Brain pericyte (primary cell): ENCODE data around the gene NELL1.

Source experiments
- DNase-seq: peaks from one replicate; pipeline ENCODE4 v3.0.0-alpha.2; 2012; ENCODE audit warnings: low read depth, low spot score

Gene NELL1

DNA sequence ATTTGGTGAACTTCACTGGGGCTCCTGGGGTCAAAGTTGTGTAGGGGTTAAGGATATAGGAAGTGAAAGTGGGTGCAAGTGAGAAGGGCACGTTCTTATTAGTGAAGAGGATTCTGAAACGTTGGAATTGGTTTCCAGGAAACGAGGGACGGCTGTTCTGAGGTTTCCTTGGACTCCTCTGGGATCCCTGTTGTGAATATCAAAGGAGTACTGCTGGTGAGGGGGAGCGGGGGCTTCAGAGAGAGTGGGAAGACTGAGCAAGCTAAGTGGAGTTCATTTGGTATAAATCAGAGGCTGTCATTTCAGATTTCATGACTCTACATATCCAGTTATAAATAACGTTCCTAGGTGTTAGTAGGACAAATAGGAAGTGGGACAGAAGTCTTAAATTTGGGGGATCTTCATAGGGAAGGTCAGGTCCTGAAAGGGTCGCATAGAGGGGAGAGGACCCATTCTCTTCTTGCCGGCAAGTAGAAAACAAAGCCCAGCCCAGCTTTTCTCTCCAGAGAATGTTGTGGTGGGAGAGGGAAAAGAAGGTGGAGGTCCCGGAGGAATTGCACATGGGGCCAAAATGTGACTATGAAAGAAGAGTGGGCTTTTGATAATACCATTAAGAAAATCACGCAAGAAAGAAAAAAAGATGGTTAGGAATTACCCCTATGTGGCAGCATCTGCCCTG lies 1.1 kb upstream of the NELL1 start:
- no peak for DNase-seq

DNA sequence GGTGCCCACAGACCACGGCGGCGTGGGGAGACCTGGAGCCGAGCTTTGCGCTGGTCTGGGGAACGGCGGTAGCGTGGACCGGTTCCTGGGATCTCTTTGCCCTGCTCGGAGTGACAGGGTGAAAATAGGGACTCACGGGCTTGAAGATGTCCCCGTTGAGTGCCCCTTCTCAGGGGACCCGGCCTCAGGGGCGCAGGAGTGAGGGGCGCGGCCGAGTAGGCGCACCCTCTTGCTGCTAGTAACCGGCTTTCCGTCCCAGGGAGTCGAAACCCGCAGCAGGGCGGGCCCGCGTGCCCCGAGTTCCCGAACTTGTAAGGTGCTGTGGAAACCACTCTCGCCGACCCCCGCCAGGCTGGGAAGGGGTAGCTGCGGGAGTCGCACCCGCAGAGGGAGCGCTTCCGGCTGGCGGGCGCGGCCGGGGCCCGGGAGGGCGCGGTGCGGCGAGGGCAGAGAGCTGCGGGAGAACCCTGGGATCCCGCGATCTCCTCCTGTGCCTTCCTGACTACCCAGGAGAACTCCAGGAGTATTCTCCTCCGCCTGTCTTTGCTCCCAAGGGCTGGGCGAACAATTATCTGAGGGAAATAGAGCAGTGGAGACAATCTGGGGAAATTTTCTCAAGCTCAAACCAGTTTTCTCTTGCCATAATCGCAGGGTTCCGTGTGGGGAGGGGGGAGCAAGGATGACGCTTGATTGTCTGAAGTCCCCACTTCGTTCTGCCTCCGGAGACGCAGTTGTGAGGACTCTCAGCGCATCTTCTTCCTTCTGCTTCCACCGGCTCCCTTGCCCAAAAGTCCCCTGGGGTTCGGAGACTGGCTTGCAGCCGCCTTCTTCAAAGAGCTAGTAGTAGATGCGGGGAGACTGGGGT lies 666 bp downstream of the NELL1 start:
- DNase-seq: no peak

DNA sequence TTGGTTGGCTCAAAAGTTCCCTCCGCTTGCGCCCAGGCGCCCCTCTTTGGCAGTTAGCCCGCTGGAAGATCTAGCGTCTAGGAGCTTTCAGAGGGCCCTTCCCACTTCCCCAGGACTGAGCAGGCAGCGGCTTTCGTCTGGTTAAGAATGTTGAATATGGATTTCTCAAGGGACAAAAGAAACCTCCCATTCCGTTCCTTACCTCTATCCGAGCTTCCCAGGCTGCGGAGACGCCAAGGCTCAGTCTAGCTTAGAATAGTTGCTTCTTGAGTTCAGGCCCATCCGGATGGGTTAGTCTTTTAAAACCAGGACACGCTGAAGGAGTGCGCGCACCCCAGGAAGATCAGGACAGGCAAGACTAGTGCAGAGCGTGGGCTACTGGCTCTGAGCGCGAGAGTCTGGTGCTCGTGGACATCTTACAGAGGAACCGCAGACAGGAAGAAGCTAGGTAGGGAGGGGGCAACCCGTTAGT lies 1.6 kb downstream of the NELL1 start:
- no peak for DNase-seq

DNA sequence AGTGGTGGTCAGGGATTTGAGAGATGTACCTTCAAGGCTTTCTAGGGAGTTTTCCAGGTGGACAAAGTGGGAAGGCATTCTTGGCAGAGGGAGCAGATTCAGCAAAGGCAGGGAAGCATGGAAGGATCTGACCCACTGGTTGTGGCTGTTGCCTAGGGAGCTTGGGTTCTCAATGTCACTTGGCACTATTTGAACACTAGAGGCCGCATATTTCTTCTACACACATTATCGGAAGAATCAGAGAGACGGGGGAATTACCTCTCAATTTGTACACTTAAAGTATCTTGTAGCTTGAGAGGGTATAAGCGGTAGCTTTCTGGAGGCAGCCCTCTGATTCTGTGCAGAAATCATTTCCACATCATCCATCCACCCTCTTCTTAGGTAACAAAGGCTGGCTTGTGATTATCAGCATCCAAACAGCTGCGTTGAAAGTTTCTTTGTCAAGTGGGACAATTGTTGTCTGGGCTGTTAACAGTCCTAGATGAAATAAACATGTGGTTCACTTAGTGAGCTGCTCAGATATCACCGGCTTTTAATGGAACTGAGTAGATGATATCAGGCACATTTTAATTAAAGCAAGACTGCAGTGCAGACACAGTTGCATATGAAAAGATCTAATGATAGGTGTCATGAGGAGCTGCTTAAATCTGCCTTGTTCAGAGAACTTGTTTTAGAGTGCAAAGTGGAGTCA lies 2.6 kb downstream of the NELL1 start:
- DNase-seq: no peak

DNA sequence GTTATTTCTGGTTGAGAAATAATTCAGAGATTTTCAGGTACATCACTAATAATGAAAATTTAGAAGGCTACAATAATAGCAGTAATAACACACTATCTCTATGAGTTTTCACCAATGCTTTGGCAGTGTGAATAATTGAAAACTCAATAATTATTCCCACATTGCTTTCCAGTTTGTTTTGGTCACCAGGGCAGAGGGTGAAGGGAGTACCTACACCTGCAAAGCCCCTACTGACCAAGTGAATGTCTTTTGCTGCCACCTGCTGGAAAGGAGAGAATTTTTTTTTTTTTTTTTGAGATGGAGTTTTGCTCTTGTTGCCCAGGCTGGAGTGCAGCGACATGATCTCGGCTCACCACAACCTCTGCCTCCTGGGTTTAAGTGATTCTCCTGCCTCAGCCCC lies 3.2 kb downstream of the NELL1 start:
- no peak for DNase-seq

DNA sequence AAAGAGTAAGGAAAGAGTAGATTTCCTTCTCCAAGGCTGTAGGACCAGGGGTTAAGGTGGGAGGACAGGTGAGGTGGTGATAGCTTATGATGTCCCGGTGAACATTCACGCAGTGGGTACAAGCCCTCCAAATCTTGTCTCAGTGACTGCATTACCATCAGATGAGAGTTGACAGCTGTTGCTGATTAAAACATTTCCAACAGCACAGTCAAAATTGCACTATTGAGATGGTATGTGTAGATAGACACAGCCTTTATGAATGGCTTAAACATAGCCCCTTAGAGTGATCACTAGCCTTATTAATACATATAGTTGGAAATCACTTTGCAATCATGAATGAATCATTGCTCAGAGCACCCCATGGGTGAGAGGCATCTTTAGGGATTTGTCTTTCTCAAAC lies 7.3 kb downstream of the NELL1 start:
- no peak for DNase-seq

DNA sequence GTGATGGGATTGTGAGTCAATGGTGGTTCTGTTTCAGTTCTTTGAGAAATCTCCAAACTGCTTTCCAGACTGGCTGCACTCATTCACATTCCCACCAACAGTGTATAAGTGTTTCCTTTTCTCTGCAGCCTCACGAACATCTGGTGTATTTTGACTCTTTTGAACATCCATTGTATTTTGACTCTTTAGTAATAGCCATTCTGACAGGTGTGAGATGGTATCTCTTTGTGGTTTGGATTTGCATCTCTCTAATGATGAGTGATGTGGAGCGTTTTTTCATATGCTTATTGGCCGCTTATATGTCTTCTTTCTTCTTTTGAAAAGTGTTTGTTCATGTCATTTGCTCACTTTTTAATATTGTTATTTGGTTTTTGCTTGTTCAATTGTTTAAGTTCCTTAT lies 19.4 kb downstream of the NELL1 start:
- DNase-seq: no peak

DNA sequence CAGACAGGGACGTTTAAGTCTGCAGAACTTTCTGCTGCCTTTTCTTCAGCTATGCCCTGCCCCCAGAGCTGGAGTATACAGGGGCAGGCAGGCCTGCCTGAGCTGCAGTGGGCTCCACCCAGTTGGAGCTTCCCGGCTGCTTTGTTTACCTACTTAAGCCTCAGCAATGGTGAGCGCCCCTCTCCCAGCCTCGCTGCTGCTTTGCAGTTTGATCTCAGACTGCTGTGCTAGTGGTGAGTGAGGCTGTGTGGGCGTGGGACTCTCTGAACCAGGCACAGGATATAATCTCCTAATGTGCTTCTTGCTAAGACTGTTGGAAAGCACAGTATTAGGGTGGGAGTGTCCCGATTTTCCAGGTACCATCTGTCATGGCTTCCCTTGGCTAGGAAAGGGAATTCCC lies 38.5 kb downstream of the NELL1 start:
- DNase-seq: no peak

DNA sequence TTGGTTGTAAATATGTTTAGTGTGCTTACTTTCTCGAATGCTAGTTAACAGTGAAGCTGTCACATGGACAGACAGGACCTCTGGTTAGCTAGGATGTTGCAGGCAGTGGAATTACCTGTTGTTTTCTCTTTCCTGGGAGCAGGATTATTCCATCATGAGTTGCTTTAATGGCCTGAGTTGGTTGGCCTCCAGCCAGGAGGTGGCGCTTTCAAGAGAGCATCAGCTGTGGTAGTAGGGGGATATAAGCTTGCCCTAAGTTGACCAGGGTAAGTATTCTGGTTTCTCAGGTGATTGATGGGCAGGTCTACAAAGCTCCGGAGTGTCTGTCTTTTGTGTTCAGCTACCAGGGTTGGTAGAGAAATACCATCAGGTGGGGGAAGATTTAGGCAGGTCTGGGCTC lies 43.5 kb downstream of the NELL1 start:
- DNase-seq: no peak

DNA sequence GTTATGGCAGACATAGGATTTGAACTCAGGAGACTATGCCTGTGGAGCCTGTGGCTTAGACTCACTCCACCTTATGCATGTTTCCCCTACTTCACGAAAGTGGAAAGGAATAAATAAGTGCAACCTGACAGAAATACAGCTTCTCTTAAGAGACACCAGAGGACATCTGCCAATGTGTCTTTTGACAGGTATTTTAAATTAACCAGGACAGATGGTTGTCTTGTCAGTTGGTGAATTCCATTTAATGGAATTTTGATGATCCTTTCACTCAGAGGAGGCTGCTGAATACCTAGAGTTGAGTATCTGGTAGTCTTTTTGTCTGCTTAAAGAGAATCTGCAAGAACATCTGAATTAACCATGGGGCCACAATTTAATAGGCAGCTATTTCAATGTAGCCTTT lies 46.1 kb downstream of the NELL1 start:
- no peak for DNase-seq

DNA sequence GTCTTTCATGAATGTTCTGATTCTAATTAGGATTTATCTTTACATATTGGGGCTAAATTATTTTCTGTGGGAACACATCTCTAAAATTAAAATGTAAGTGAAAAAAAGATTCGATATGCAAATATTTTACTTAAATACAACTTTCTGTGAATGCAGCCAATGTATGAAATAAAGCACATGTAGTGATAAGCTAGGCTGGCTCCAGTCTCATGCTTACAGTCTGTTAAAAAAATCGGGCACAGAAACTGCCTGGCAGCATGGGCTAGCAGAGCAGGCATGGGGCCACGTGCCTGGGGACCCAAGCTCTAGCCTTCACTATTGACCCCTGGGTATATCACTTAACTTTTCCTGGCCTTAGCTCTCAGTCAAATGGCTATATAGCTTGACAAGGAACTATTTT lies 46.5 kb downstream of the NELL1 start:
- DNase-seq: no peak

DNA sequence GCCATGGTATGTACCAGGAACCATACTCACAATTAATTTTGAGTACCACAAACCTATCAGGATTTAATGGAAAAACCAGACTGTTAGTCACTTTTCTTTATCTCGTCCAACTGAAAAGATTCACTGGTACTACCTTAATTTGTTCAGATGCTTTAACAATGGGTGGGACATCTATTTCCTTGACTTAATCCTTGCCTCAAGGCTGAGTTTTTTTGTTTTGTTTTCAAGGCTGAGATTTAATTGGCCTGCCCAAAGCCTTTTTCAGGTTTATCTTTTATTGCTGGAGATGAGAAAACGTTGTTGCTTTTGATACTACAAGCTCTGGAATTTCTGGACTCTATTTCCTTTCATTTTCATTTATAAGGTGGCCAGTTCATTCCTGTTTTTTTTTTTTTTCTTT lies 50.4 kb downstream of the NELL1 start:
- no peak for DNase-seq

DNA sequence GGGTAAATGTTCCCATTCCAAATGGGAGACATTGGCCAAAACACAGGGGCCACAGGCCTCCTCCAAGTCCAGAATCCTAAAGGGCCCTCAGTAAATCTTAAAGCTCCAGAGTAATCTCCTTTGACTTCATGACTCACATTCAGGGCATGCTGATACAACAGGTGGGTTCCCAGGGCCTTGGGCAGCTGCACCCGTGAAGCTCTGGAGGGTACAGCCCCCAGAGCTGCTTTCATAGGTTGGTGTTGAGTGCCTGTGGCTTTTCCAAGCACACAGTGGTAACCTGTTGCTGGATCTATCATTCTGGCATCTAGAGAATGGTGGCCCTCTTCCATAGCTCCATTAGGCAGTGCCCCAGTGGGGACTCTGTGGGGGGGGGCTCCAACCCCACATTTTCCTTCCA lies 54.0 kb downstream of the NELL1 start:
- no peak for DNase-seq

DNA sequence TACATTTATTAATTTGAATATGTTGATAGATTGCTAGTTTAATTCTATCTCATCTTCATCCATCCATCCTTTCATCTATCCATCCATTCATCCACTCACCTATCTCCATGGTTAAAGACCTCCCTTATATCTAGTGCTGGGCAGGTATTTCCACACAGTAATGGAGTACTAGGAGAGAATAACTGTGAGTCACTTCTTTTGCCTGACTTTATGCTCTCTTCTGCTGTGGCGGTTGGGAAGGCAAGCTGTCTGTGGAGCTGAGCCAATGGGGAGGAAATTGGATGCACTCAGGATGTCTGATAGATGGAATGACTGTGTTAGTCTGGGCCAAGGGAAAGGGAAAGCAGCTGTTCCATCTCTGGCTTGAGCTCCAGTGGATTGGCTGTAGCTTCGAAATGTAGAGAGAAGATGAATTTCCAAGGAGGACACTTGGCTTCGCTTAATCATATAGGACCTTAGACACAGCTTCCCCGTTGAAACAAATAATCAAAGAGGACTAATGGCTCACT lies 60.3 kb downstream of the NELL1 start:
- no peak for DNase-seq

DNA sequence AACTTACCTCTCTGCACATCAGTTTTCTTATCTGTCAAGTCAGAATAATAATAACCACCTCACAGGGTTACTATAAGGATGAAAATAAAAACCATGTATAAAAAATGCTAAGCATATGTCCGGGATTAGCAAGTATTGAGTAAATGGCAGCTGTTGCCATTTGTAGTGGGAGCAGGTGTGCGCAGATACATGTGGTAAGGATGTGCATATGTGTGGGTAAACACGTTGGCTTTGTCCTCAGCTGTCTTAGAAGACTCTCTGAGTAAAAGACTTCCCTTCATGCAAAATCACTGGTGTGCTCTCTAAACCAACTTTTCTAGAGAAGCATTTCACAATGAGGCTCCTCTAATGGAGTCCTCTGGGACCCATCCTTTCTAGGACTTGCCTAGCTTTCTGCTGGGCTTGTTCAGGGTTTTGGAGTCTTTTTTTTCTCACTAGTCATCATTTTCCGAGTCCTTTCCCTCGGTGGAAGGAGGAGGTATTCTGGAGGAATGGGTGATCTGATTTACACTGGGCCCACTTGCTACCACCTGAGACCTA lies 62.4 kb downstream of the NELL1 start:
- DNase-seq: no peak

DNA sequence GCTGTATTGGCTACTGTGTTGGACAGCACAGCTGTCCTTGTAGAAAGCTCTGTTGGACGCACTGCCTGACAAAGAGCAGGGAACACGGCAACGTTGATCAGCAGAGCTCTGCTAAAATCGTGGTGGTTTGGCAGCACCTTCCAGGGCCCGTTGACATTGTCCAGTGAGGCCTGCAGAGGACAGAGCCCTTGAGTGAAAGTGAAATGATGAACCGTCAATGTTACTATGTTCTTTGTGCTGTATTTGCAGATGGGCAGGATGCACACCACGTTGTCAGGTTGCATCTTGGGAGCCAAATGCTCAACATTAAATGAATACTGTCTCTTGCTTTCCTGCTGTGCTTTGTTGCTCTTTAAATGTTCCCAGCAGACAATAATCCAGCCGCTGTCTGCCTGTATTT lies 69.7 kb downstream of the NELL1 start:
- no peak for DNase-seq

DNA sequence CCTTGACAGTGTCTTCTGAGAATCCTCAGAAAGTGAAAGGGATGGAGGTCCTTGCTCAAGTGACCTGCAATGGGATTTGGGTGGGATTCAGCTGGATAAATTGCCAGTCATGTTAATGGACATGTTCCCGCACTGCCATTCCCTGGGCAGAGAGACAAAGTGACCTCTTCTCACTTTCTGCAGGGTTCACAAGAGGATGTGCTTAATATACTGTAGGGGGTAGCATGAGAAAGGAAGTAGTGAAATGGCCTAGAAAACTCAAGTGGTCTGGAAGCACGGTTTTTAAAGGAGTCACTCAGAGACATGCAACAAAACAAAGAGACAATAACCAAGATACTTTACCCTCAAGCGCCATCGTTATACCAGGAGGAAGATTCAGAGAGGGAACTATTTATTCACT lies 70.2 kb downstream of the NELL1 start:
- no peak for DNase-seq

DNA sequence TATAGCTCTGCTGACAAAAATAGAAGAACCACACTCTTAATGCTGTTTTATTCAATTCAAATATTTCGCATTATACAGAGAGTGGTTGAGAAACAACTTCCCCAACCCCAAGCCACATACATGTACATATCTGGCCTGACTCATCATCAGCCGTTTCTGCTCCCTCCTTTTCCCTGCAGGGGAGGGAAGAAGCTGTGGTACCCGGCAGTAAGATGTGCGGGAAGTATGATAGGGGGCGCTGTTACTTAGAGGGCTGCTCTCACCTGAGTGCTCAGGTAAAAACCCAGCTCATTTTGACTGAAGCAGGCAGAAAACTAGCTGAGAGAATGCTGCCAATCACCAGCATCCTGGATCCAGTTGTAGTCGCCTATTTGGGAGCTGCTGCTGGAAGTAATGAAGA lies 85.5 kb downstream of the NELL1 start:
- DNase-seq: no peak

DNA sequence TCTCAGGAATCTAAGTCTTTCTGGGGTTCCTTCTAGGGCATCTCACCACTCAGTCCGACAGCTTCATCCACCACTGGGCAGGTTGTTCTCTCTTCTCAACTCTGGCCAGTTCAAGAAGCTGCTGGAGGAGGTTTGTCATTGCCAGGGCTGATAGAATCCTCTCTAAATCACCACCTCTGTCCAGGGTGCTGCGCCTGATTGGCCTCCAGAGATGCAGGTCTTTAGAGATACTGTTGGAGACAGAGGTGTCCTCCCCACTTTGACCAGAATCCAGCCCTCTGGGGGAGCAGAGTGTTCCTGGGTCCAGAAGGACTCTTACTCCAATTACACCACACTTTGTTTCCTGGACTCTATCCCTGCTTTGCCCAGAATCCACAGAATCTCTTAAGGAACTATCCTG lies 90.2 kb downstream of the NELL1 start:
- DNase-seq: no peak

DNA sequence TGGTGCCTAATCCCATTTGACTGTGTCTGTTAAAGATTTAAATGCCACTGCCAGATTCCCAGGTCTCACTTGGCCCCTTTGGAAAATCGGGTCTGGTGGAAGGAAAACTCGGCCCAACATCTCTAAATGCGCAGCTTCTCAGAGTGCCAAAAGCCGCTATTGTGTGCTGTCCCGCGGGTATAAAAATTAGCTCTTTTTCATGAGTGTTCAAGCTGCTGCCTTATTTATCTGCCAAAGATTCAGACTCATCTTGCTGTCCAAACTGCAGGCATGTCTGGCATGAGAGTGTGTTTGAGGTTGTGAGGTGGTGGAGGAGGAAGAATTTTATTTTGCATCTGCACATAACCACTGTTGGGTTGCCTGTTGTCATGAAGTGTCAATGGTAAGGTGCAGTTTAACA lies 91.4 kb downstream of the NELL1 start:
- no peak for DNase-seq

DNA sequence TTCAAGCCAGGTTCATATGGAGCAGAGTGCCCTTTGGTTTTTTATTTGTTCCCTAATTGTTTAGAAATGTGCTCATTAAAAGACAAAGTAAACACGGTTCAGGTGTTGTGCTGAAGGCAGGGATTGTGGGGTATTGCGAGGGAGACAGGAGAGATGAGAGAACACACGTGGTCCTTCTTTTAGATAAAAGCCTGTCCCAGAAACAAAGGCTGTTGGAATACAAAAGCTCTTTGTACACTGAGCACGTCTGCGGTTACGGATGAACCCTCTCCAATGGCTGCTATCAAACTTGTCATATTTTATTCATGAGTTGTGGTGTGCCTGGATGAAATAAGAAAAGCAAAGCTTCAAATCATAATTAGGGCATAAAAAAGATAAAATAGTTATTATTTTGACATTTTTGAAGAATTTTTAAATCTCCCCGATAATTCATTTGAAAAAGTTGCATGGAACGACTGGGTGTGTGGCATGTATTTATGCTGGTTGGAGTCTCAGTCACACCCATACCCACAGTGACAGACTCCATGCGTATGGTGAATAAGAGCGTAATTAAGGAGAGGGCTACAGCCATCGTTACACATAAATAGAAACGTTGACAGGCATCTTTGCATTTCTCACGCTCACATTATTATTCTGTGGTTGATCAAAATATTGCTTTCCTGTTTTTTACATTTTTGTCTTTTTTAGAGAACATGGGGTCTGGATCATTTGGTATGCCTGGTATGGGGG lies 92.9 kb downstream of the NELL1 start:
- no peak for DNase-seq

DNA sequence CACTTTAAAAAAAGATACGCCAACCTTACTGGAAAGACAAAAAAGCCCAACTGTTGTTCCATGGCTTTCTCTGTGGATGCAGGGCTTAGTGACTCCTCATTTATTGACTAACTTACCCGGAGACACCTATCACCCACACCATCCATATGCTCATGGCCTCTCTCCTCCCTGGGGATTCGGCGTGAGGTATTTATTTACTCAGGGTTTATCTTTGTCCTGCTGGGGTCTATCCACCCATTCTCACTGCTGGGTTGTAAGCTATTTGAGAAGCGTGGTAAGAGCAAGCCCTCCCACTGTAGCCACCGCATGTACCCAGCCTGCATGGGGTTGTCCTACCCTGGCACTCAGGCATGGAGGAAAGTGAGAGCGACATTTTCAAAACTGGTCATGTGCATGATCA lies 93.6 kb downstream of the NELL1 start:
- DNase-seq: no peak
